ENCODE results near the gene NKD1.
"Not testable (repeated sequence)": the region's sequence is repeated elsewhere in the genome, so short reads cannot be mapped to it uniquely, and the experiment has no call there.

The NKD1 gene

DNA sequence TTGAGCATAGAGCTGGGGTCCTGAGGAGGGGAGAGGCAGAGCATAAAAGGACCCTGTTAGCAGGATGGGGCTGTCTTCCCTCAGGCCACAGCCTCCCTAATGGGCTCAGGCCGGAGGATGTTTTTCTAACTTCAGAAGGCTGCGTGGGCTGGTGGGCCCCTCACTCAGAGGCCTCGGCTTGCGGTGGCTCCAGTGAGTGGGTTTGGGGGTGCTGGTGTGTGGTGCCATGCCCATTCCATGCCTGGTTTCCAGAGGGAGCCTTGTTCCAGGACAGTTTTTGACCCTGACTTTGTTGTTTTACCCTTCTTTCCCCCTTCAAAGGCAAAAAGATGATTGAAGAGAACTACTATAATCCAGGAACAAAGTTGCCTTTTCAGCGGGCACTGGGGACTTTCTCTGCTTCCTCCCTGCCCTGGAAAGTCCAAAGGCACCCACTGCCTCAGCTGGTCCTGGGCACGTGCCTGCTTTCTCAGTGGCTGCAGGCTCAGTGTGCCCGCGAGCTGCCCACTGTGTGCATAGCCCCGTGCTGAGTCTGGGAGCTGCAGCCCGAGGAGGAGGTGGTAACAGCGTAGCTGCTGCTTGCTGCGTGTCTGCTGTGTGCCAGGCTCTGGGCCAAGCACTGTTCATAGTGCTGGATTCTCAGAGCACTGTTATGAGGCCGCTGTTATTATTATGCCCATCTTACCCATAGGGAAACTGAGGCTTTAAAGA is 11.8 kb downstream of the NKD1 start:
- no peak for DNase-seq (ENCODE audit: low read depth)

DNA sequence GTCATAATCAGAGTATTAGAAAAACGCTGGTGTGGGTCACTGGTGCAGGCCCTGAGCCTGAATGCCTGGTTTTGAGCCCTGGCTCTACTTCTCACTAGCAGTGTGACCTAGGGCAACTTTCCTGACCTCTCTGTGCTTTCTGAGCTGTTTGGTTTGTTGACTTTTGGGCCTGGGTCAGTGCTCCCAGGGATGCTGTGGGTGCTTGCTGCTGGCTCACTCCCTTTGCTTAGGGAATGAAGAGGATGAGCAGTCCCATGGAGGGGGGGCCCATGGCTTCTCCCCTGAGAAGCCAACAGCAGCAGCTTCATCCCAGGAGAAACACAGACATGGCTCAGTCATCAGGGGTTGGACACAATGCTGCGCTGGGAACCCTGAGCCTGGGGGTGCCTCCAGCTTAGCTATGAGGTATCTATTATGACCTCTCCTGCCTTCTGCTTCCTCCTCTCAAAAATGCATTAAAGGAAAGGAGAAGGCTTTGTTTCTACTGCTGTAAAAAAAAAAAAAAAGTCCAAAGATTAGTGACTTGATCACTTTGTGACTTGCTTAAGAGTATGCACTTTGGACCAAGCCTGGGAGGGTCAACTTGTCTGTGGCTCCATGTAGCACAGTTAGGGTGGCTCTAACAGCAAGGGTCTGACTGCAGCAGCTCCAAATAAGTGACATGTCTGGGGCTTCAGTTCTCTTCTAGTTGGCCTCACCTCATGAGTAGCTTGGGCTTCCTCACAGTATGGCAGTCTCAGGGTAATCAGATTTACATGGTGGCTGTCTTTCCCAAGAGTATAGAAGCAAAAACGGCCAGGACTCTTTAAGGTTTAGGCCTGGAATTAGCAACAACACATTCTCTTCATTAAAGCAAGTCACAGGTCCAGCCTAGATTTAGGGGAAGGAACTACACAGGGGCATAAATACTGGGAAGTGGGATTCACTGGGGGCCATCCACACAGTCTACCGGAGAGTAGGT is 13.0 kb downstream of the NKD1 start:
- DNase-seq (ENCODE audit: low read depth) = no peak

- no peak for DNase-seq (ENCODE audit: low read depth)
Measured at GRCh38 chr16:50562657-50563056, 14.5 kb downstream of the NKD1 start.

DNA sequence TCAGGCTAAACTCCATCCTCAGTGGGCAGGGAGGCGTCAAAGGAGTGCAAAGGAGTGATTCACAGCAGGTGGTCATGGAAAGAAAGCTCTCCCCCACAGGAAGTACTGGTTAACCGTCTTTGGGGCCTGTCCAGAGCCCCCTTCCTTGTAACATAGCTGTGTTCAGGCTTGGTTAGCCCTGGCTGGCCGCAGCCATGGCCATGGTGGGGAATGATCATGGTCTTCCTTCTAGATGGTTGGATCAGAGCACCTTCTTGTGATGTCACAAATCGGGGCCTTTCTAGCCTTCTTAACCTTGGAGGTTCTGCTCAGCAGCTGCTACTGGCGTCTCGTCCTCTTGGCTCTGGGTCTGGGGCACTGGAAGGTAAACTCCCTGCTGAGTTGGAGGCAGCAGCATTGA is 15.8 kb downstream of the NKD1 start:
- DNase-seq (ENCODE audit: low read depth) = no peak

DNA sequence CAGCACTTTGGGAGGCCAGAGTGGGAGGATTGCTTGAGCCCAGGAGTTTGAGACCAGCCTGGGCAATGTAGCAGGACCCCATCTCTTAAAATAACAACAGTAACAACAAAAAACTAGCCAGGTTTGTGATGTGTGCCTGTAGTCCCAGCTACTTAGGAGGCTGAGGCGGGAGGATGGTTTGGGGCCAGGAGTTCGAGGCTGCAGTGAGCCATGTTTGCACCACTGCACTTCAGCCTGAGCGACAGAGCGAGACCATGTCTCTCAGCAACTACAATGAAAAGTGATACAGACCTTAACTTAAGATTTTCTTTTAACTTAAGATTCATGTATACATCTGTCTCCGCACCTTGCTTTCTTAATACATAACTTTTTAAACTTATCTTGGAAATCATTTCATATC is 17.2 kb downstream of the NKD1 start:
- DNase-seq (ENCODE audit: low read depth) = no peak

DNA sequence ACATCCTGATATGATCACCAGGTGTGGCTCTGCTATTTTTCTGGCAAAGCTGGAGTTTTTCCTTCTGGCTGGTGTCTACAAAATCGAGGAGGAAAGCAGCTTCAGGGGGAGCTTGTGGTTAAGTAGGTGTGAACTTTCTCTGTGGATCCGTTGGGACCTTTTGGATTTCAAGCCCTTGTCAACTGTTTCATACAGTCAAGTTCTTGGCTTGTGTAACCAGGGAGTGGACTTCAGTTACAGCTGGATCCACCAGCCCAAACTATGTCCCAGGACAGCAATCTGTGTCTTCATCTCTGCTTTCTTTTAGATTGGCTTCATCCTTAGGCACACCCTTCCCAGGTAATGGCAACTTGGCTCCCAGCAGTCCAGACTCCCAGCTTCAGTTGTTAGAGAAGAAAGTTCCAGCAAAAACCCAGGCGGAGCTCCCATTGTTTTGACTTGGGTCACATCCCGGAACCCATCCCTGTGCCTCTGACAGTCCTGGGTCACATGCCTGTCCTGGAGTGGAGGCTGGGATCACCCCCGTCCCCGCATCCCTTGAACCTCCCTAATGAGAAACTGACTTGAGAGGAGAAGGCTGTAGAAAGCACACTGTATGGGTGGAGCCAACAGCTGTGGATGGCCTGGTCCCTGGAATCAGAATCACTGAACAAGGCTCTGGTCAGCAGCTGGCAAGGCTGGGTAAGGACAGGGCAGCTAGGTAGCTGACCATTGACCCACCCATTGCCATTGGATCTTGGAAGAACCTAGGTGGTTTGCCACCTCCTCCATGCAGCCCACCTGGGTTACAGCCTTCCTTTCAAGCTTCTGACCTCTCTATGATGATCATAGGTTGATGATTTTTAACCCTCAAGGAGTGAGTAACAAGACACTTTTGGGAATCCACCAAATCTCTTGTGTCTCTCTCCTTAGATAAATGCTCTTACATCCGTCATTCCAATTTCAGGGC is 18.1 kb downstream of the NKD1 start:
- DNase-seq (ENCODE audit: low read depth) = no peak

DNA sequence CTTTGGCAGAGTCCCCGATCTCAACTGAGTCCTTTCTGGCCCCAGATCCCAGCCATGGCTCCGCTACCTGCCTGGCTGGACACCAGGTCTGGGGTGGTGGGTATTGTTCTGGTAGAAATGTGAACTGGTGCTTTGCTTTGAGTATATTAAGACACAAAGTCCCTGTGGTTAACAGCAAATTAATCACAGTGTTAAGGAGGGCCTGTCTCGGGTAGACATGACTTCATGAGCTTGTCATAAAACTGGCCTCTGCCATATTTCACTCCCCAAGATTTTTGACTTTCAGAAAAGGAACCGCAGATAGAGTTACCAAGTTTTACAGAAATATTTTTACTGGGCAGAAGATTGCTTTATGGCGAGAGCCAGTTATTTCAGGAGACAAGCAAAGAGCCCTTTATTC is 19.5 kb downstream of the NKD1 start:
- DNase-seq (ENCODE audit: low read depth) = no peak

- no peak for DNase-seq (ENCODE audit: low read depth)
Measured at GRCh38 chr16:50568187-50568815, 20.1 kb downstream of the NKD1 start.

GRCh38 chr16:50570354-50570753 is 22.2 kb downstream of the NKD1 start:
- DNase-seq (ENCODE audit: low read depth) = no peak

DNA sequence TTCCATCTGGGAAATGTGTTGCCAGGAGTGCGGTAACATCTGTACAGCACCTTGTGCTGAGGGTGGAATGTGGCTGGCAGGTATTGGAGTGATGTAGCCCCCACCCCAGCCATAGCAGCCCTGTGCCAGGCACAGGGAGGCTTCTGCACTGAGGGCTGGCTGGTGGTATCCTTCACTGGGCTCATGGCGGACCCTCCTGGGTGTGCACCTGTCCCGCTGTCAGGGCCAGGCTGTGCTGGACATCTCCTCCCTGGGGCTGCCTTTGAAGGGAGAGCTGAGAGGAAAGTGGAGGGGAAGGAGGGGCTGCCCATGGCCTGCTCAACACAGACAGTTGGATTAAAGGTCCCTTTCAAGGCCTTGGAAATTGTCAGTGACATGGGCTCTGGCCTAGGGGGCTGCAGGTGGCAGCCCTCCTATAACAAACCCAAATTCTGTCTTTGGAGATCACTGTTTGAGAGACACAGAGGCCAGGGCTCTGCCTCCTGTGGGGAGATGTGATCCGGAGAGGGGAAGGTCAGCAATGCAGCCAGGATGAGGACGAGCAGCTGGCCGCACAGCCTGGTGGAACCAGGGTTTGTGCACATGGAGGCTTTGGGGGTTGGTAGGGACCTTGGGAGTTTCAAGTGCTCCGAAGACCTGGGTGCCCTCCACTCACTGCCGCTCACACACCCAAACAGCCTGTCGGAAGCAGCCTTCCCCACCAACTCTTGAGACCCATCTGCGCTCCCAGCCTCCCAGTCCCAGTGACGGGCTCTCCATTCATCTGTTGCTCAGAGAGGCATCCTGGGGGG is 22.8 kb downstream of the NKD1 start:
- DNase-seq (ENCODE audit: low read depth) = no peak

GRCh38 chr16:50571786-50572185 is 23.6 kb downstream of the NKD1 start:
- DNase-seq (ENCODE audit: low read depth) = no peak

GRCh38 chr16:50572700-50573099 is 24.5 kb downstream of the NKD1 start:
- DNase-seq (ENCODE audit: low read depth) = no peak

GRCh38 chr16:50573279-50573678 is 25.1 kb downstream of the NKD1 start:
- DNase-seq (ENCODE audit: low read depth) = no peak

GRCh38 chr16:50573947-50574744 is 25.9 kb downstream of the NKD1 start:
- no peak for DNase-seq (ENCODE audit: low read depth)

- DNase-seq (ENCODE audit: low read depth) = no peak
Measured at GRCh38 chr16:50574745-50575136, 26.5 kb downstream of the NKD1 start.

- no peak for DNase-seq (ENCODE audit: low read depth)
Measured at GRCh38 chr16:50575743-50576142, 27.5 kb downstream of the NKD1 start.

GRCh38 chr16:50576403-50577113 is 28.4 kb downstream of the NKD1 start:
- DNase-seq (ENCODE audit: low read depth) = no peak

DNA sequence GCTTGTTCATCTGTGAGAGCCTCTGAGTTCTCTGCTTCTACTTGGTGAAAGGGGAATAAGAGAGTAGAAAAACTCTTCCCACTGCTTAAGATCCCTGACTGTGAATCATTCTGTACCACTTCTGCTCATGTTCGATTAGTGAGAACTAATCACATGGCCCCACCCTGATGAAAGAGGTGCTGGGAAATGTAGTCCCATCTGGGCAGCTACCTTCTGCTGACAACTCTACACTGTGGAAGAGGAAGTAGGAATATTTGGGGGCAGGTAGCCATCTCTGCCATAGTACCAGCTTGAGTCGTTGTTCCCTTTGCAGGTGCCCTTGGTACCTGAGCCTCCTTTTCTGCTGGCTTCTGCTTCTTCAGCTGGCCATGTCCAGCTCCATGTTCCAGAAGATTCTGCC is 29.9 kb downstream of the NKD1 start:
- DNase-seq (ENCODE audit: low read depth) = no peak

GRCh38 chr16:50579373-50579772 is 31.2 kb downstream of the NKD1 start:
- not testable (repeated sequence) for DNase-seq (ENCODE audit: low read depth)
